Fibroblast of mammary gland (primary cell): Measurements from ENCODE around the gene GFAP.

Source experiments
- DNase-seq: peaks from one replicate; pipeline ENCODE4 v3.0.0-alpha.2; 2010; ENCODE audit warnings: low read depth
- H3K4me3 ChIP-seq: 2 replicates; pipeline ENCODE4 v1.5.1; 2011; ENCODE audit warnings: low read depth, mild to moderate bottlenecking, low read length, moderate library complexity; ENCODE audit not compliant: control insufficient read depth
- TF ChIP-seq, protein P1 (sequence below): conservative IDR thresholded peaks from 2 replicates; pipeline ENCODE4 v1.5.1; 2011; ENCODE audit warnings: low read depth, low read length, inconsistent platforms; ENCODE audit not compliant: control insufficient read depth, insufficient read depth

The GFAP gene

DNA sequence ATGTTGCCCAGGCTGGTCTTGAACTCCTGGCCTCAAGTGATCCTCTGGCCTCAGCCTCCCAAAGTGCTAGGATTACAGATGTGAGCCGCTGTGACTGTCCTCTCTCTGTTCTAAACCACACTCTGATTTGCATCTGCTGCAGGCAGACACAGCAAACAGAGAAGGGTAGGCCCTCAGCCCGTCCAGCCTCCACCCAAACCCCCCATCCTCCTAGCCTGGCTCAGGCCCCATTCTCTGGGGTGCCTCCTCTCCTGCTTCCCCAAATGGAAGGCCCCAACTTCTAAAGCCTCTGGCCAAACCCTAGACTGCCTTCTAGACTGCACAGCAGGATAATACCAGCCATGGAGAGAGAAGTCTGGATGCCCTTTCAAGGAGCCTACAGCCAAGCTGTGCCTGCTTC lies 4.1 kb upstream of the GFAP start:
- no peak overlapping the region for H3K4me3 ChIP-seq
- DNase-seq, result no peak
- TF ChIP-seq, protein P1, sequence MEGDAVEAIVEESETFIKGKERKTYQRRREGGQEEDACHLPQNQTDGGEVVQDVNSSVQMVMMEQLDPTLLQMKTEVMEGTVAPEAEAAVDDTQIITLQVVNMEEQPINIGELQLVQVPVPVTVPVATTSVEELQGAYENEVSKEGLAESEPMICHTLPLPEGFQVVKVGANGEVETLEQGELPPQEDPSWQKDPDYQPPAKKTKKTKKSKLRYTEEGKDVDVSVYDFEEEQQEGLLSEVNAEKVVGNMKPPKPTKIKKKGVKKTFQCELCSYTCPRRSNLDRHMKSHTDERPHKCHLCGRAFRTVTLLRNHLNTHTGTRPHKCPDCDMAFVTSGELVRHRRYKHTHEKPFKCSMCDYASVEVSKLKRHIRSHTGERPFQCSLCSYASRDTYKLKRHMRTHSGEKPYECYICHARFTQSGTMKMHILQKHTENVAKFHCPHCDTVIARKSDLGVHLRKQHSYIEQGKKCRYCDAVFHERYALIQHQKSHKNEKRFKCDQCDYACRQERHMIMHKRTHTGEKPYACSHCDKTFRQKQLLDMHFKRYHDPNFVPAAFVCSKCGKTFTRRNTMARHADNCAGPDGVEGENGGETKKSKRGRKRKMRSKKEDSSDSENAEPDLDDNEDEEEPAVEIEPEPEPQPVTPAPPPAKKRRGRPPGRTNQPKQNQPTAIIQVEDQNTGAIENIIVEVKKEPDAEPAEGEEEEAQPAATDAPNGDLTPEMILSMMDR, result no peak

DNA sequence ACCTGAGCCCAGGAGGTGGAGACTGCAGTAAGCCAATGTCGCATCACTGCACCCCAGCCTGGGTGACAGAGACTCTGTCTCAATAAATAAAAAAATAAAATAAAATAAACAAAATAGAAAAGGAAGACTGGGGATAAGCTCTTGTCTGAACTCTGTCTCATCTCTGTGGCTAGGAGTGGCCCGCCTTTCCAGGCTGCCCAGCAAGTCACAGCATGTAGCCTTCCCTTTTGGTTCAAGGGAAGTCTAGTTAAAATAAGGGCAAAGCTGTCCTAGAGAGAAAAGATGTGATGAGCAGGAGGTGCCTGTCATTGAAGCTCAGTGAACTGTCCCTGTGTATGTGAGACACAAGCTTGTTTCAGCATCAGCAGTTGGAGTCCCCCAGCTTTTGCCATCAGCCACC lies 2.7 kb upstream of the GFAP start:
- TF ChIP-seq, protein P1, result no peak
- DNase-seq, result no peak
- H3K4me3 ChIP-seq, result no peak overlapping the region

DNA sequence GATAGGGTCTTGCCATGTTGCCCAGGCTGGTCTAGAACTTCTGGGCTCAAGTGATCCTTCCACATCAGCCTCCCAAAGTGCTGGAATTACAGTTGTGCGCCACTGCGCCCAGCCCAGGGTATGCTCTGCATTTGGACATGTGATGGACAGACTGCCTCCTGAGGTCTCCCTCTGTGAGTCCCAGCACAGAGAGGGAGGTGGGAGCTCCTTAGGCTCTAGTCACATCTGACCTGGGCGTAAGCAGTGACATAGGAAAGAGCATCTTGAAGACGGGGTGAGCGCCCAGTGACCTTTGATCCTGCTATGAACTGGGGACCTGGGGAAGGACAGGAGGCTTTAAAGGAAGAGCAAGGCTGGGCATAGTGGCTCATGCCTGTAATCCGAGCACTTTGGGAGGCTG lies 2.2 kb upstream of the GFAP start:
- no peak for DNase-seq
- TF ChIP-seq, protein P1, result no peak
- no peak overlapping the region for H3K4me3 ChIP-seq

DNA sequence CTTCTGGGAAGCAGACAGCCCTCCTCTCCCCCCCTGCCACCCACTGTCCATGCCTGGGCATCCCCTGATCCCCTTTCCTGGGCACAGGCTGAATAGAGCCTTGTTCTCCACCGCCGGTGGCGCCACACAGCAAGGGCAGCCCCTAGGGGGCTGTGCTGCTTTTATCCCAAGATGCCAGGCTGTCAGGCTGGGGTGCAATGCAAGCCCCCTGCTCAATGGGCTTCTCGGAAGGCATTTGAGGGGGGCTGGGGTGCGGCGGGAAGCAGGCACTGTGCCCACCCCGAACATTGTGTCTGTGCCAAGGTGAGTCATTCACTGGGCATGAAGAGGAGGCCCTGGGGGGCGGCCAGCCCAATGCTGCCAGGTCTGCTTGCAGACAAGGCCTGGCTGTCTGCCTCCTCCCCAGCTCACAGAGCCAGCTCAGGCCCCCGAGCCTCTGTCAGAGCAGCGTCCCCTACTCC lies 1.5 kb upstream of the GFAP start:
- peak; percentile 19 for DNase-seq
- no peak overlapping the region for H3K4me3 ChIP-seq
- TF ChIP-seq, protein P1, result no peak

DNA sequence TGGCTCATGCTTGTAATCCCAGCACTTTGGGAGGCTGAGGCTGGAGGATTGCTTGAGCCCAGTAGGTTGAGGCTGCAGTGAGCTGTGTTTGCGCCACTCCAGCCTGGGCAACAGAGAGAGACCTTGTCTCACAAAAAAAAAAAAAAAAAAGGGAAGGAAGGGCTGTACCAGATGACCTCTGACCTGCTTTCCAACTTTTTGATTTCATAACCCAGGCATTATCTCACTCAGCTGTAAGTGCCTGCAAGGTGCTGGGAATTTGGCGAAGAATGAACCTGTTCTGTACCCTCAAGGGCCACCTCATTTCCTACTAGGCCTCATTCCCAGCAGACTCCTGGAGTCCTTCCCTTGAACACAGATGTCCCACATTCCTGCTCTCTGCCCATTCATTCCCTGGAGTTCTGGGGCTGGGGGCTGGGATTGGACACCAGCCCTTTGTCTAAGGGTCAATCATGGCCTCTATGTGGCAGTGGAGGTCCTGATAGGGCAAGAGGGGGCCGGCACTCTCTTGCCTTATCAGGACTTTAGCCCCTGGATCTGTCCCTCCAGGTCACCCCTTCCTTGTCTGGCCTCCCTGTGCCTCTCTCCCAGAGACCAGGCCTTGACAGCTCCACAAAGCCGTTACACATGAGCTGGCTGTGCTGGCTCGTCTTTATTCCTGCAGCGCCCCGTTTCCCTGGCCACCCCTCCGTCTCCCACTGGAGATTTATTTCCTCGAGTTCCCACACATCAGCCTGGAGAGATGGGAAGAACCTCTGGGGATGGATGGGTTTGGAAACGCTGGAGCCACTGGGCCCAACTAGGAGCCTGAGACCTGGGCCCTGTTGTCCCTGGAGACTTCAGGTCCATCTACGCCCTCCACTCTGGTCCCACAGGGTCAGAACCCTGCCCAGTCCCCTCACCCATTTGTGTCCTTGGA lies 821 bp upstream of the GFAP start:
- no peak overlapping the region for H3K4me3 ChIP-seq
- TF ChIP-seq, protein P1, result no peak
- no peak for DNase-seq

DNA sequence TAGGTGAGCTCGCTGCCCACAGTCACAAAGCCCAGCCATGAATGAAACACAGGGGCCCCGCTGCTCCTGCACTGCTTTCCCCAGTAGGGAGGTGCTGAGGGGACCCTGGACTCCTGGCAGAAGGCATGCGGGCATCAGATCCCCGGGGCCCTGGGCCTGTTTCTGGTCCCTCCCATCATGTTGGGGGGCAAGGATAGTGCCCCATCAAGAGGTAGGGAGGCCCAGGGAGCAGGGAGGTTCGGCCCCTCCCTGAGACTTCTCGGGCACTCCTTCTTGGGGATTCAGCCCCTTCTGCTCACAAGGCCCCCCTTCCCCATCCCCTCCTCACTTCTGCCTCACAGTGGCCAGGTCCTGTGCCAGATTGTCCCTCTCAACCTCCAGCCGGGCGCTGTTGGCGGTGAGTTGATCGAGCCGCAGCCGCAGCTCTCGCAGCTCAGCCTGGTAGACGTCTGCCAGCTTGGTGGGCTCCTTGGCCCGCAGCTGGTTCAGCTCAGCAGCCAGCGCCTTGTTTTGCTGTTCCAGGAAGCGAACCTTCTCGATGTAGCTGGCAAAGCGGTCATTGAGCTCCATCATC lies 515 bp downstream of the GFAP start:
- H3K4me3 ChIP-seq, result no peak overlapping the region
- TF ChIP-seq, protein P1, result no peak
- DNase-seq, result no peak
